Thyroid gland (tissue), 4 donors: ENCODE measurements around the gene PALLD. TPM values are rescaled to one million over a fixed set of nuclear protein-coding genes. Genes with fewer than 3 reads are reported as not detected.
"Not testable (repeated sequence)": the region's sequence is repeated elsewhere in the genome, so short reads cannot be mapped to it uniquely, and the experiment has no call there.

ENCODE experiments used
- DNase-seq, 2 donors: peaks; one replicate each; pipeline ENCODE4 v3.0.0-alpha.2; 2019
- H3K27ac ChIP-seq, 3 donors: fragments of 200-600 bp; sonication (generic); 1 replicate in 2 of 3; 2 replicates in 1 of 3; pipeline ENCODE4 v1.5.1; 2016 to 2019; ENCODE audit warnings: mild to moderate bottlenecking in 1 of 3, moderate library complexity in 1 of 3
- H3K27me3 ChIP-seq: fragments of 200-600 bp; sonication (generic); one replicate; pipeline ENCODE4 v1.5.1; 2019
- H3K36me3 ChIP-seq, 2 donors: fragments of 200-600 bp; sonication (generic); one replicate each; pipeline ENCODE4 v1.5.1; 2016 to 2019
- H3K4me1 ChIP-seq, 2 donors: fragments of 200-600 bp; sonication (generic); one replicate each; pipeline ENCODE4 v1.5.1; 2017 to 2019
- H3K4me3 ChIP-seq, 3 donors: fragments of 200-600 bp; sonication (generic); replicated peaks in 1 of 3; 1 replicate in 2 of 3; 2 replicates in 1 of 3; pipeline ENCODE4 v1.5.1; 2016; ENCODE audit warnings: mild to moderate bottlenecking in 1 of 3
- H3K9me3 ChIP-seq: fragments of 200-600 bp; sonication (generic); one replicate; pipeline ENCODE4 v1.5.1; 2017
- POLR2A ChIP-seq, 2 donors: fragments of 450-650 bp; IDR thresholded peaks; one replicate each; pipeline ENCODE4 v1.6.1; 2017; ENCODE audit warnings: antibody characterized with exemption in 2 of 2, mild to moderate bottlenecking in 2 of 2, moderate library complexity in 1 of 2
- WGBS, 2 donors: methylation state at CpG; one replicate each; pipeline ENCODE4 v1.1.5; 2017; 5-methylcytosine and 5-hydroxymethylcytosine counted together
- intact Hi-C: fragments of 100-400 bp; cut with DNase I; formaldehyde crosslinking; loops from one replicate; pipeline ENCODE4 v1.15.1; 2023
- total RNA-seq, 4 donors: library from RNA; depleted of rRNA; stranded (reverse); fragments of >200 nt; gene quantifications; one replicate each; pipeline ENCODE4 v1.2.3, GENCODE V29; 2016
- TF ChIP-seq, protein P1 (sequence below), 6 experiments: fragments of 200-600 bp in 3 of 6; fragments of 450-650 bp in 3 of 6; sonication (generic) in 3 of 6; IDR thresholded peaks; one replicate each; pipeline ENCODE4 v1.5.1; 2016 to 2019; ENCODE audit warnings: antibody characterized with exemption in 6 of 6, mild to moderate bottlenecking in 2 of 6, inconsistent platforms in 1 of 6, moderate library complexity in 1 of 6

Gene PALLD
- 100 to 1,000 TPM; 152 to 311 (median 226) TPM for total RNA-seq

DNA sequence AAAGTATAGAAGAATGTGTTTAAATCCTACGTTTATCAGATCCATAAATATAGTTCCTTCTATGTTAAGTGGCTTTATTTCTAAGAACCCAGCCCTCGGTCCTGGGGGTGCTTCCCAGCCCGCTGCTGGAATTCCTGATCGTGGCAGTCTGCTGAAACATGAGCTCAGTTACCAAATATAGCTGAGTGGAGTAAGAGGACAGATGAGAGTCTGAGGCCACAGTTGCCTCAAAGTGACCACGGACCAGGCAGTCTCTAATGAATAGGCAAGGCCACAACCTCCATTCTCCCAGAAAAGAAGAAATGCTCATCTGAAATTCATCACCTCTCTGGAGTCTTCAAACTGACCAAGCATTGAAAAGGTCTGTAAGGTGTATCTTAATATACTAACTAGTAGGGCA is at the start of gene PALLD:
Gene PALLD (plus strand): TSS at position 219 of the 400 bp plus-strand sequence.
- Histone ChIP-seq H3K4me1 (no peaks in the 10 kb centered on the region), H3K9me3 (no peaks in the 10 kb centered on the region), H3K27me3 (no peaks in the 10 kb centered on the region), H3K36me3 (no peaks in the 10 kb centered on the region), H3K4me3 (no peak within 1 kb of the TSS), H3K27ac (no peak within 1 kb of the TSS)
- DNase-seq = peak in 1 of 2 donors; percentile 39
- TF ChIP-seq, protein P1, sequence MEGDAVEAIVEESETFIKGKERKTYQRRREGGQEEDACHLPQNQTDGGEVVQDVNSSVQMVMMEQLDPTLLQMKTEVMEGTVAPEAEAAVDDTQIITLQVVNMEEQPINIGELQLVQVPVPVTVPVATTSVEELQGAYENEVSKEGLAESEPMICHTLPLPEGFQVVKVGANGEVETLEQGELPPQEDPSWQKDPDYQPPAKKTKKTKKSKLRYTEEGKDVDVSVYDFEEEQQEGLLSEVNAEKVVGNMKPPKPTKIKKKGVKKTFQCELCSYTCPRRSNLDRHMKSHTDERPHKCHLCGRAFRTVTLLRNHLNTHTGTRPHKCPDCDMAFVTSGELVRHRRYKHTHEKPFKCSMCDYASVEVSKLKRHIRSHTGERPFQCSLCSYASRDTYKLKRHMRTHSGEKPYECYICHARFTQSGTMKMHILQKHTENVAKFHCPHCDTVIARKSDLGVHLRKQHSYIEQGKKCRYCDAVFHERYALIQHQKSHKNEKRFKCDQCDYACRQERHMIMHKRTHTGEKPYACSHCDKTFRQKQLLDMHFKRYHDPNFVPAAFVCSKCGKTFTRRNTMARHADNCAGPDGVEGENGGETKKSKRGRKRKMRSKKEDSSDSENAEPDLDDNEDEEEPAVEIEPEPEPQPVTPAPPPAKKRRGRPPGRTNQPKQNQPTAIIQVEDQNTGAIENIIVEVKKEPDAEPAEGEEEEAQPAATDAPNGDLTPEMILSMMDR (IDR thresholded peaks at IDR 0.05) = no peak
- TF ChIP-seq POLR2A (IDR thresholded peaks at IDR 0.05) = no peak
- WGBS, 2 donors = 40 to 43% methylated on average over 5 of the region's 5 CpGs
- intact Hi-C loops = no loop called here

DNA sequence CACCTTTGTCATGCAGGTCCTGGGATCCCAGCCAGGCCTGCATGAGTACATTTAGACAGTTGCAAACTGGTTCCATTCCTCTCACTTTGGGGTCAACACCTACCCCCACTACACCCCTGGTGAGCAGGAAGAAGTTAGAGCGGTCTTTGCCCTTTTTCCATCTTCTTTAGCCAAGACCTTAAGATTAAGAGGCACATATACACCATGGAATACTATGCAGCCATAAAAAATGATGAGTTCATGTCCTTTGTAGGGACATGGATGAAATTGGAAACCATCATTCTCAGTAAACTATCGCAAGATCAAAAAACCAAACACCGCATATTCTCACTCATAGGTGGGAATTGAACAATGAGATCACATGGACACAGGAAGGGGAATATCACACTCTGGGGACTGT is 47.8 kb upstream of the PALLD start:
- H3K27ac ChIP-seq, H3K4me1 ChIP-seq, H3K4me3 ChIP-seq, DNase-seq, intact Hi-C loops, H3K9me3 ChIP-seq, H3K36me3 ChIP-seq, H3K27me3 ChIP-seq: not testable (repeated sequence)
- 94 to 97% methylated on average over 3 of the region's 3 CpGs for WGBS, 2 donors

DNA sequence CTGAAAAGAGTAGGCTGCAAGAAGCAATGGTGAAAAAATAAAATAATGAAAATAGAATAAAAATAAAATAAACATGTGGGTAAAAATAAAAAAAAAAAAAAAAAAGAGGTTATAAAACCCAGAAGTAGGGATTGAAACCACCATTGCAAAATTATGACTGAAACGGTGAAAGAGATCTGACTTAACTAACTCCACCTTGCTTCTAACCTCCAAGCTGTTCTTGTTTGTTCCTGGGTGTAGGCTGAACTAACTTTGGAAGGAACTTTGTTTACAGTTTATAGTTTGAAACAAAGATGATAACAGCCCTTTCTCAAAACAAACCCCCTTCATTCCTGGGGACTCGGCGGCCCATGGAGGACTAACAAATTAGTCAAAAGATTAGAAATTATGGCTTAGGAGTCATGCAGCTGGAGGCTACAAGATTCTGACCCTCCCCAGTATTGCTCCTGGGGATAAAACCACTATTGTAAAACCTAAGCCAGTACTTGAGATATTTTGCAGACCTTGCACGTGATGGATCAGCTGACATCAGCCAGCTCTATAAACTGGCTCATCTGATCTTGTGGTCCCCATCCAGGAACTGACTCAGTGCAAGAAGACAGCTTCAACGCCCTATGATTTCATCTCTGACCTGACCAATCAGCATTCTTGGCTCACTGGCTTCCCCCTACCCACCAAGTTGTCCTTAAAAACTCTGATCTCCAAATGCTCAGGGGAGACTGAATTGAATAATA is 47.0 kb upstream of the PALLD start:
- WGBS, 2 donors = 79 to 95% methylated on average over 5 of the region's 5 CpGs
- H3K4me3 ChIP-seq = no peak overlapping the region
- intact Hi-C loops = no loop called here
- TF ChIP-seq POLR2A (IDR thresholded peaks at IDR 0.05) = no peak
- TF ChIP-seq, protein P1 (IDR thresholded peaks at IDR 0.05) = no peak
- no peaks in the 10 kb centered on the region for H3K36me3 ChIP-seq
- no peaks in the 10 kb centered on the region for H3K4me1 ChIP-seq
- no peak for DNase-seq
- no peaks in the 10 kb centered on the region for H3K27me3 ChIP-seq
- no peak overlapping the region for H3K27ac ChIP-seq
- no peaks in the 10 kb centered on the region for H3K9me3 ChIP-seq

DNA sequence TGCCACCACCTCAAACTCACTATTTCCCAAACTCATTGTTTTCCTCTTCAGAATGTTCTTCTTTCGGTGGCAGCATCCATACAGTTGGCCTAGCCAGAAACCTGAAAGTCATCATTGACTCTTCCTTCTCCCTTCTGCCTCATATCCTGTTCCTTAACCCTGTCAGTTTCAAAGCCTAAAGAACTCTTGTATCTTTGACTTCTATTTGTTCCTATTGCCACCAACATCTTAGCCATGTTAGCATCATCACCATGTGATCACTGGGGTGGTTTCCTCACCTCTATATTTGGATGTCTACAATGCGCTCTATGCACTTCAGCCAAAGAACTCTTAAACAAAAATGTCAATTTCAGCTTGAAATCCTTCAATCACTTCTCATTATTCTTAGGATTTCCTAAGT is 45.5 kb upstream of the PALLD start:
- WGBS, 2 donors = 90 to 94% methylated on average over 2 of the region's 2 CpGs
- Histone ChIP-seq H3K27me3 (no peaks in the 10 kb centered on the region), H3K4me3 (no peak overlapping the region), H3K36me3 (no peaks in the 10 kb centered on the region), H3K9me3 (no peaks in the 10 kb centered on the region), H3K27ac (no peak overlapping the region), H3K4me1 (no peaks in the 10 kb centered on the region)
- TF ChIP-seq, protein P1 (IDR thresholded peaks at IDR 0.05) = no peak
- TF ChIP-seq POLR2A (IDR thresholded peaks at IDR 0.05) = no peak
- intact Hi-C loops = no loop called here
- DNase-seq = no peak

DNA sequence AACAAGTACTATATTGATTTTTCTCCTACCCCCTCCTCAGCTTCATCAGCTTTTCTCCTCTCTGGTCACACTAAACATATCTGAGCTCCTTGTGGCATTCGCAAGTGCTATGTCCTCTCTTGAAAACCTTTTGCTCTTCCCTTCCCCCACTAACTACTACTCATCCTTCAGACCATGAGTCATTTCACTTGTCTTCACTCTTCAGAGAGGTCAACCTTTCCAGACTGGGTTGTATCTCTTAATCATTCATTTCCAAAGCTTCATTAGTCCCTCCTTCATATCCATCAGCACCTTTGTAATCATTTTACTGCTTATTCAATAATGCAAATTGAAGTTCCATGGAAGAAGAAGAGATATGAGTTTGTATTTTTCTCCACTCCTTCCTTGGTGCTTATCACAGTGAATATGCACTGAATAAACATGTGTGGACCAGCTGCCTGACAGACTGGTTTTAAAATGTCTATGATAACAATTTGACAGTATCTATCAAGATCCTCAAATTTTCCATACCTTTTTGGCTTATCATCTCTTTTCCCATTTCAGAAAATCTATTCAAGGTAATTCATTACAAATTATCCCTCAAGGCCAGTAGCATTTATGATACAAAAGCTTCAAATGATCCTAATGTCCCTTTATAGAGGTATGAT is 45.0 kb upstream of the PALLD start:
- Histone ChIP-seq H3K27ac (no peak overlapping the region), H3K4me3 (no peak overlapping the region), H3K4me1 (no peaks in the 10 kb centered on the region), H3K27me3 (no peaks in the 10 kb centered on the region), H3K36me3 (no peaks in the 10 kb centered on the region), H3K9me3 (no peaks in the 10 kb centered on the region)
- no peak for TF ChIP-seq POLR2A (IDR thresholded peaks at IDR 0.05)
- TF ChIP-seq, protein P1 (IDR thresholded peaks at IDR 0.05) = no peak
- no peak for DNase-seq
- WGBS, 2 donors = 75 to 88% methylated on average over 1 of the region's 1 CpG
- intact Hi-C loops = no loop called here
